H9 (cell line): ENCODE measurements around the gene BTD. TPM values are rescaled to one million over a fixed set of nuclear protein-coding genes. Genes with fewer than 3 reads are reported as not detected.
"Not testable (repeated sequence)": the region's sequence is repeated elsewhere in the genome, so short reads cannot be mapped to it uniquely, and the experiment has no call there.

Experiments used
- DNase-seq: peaks from one replicate; pipeline ENCODE4 v3.0.0-alpha.2; 2017
- H2AFZ ChIP-seq: one replicate; pipeline ENCODE4 v1.6.1; 2013; ENCODE audit warnings: mild to moderate bottlenecking, low read length, control low read depth, moderate library complexity
- H2AK5ac ChIP-seq: 2 replicates; pipeline ENCODE4 v1.6.1; 2013; ENCODE audit warnings: low read length, control low read depth, mixed read lengths; ENCODE audit not compliant: insufficient read length
- H2BK120ac ChIP-seq: one replicate; pipeline ENCODE4 v1.6.1; 2013; ENCODE audit warnings: low read depth, mild to moderate bottlenecking, low read length, control low read depth, inconsistent platforms; ENCODE audit not compliant: poor library complexity, severe bottlenecking
- H2BK12ac ChIP-seq: 2 replicates; pipeline ENCODE4 v1.6.1; 2013; ENCODE audit warnings: low read length, control low read depth, mixed read lengths, low read depth; ENCODE audit not compliant: insufficient read length
- H2BK15ac ChIP-seq: 2 replicates; pipeline ENCODE4 v1.6.1; 2013; ENCODE audit warnings: low read depth, low read length, control low read depth
- H2BK20ac ChIP-seq: one replicate; pipeline ENCODE4 v1.6.1; 2013; ENCODE audit warnings: low read depth, mild to moderate bottlenecking, low read length, control low read depth, inconsistent platforms; ENCODE audit not compliant: poor library complexity, severe bottlenecking
- H2BK5ac ChIP-seq: 2 replicates; pipeline ENCODE4 v1.6.1; 2013; ENCODE audit warnings: low read length, control low read depth, mixed read lengths; ENCODE audit not compliant: insufficient read length
- H3K14ac ChIP-seq: 2 replicates; pipeline ENCODE4 v1.6.1; 2013; ENCODE audit warnings: low read length, control low read depth; ENCODE audit not compliant: insufficient read depth
- H3K18ac ChIP-seq: 2 replicates; pipeline ENCODE4 v1.6.1; 2013; ENCODE audit warnings: low read depth, mild to moderate bottlenecking, mixed read lengths, low read length, control low read depth; ENCODE audit not compliant: insufficient read length
- H3K23ac ChIP-seq: 2 replicates; pipeline ENCODE4 v1.6.1; 2013; ENCODE audit warnings: low read length, control low read depth, mixed read lengths, low read depth; ENCODE audit not compliant: insufficient read length
- H3K23me2 ChIP-seq: 2 replicates; pipeline ENCODE4 v1.6.1; 2013; ENCODE audit warnings: low read depth, mild to moderate bottlenecking, mixed read lengths, low read length, control low read depth; ENCODE audit not compliant: insufficient read length, poor library complexity, severe bottlenecking
- H3K27ac ChIP-seq: 2 replicates; pipeline ENCODE4 v1.5.1; 2013; ENCODE audit warnings: low read length, control low read depth, mixed read lengths, low read depth; ENCODE audit not compliant: insufficient read length
- H3K27me3 ChIP-seq: 2 replicates; pipeline ENCODE4 v1.6.1; 2013; ENCODE audit warnings: low read length, control low read depth, inconsistent platforms; ENCODE audit not compliant: insufficient read depth
- H3K4ac ChIP-seq: 2 replicates; pipeline ENCODE4 v1.6.1; 2013; ENCODE audit warnings: low read depth, mild to moderate bottlenecking, control low read depth, inconsistent platforms, low read length, moderate library complexity
- H3K4me1 ChIP-seq: 2 replicates; pipeline ENCODE4 v1.6.1; 2013; ENCODE audit warnings: low read length, control low read depth, inconsistent platforms; ENCODE audit not compliant: insufficient read depth
- H3K4me2 ChIP-seq: 2 replicates; pipeline ENCODE4 v1.6.1; 2013; ENCODE audit warnings: low read length, control low read depth, mixed read lengths; ENCODE audit not compliant: insufficient read length, insufficient read depth
- H3K56ac ChIP-seq: 2 replicates; pipeline ENCODE4 v1.6.1; 2013; ENCODE audit warnings: low read depth, mild to moderate bottlenecking, mixed read lengths, low read length, control low read depth; ENCODE audit not compliant: insufficient read length
- H3K79me1 ChIP-seq: 2 replicates; pipeline ENCODE4 v1.6.1; 2013; ENCODE audit warnings: low read depth, mild to moderate bottlenecking, moderate library complexity, low read length, control low read depth, inconsistent platforms; ENCODE audit not compliant: insufficient read depth, poor library complexity, severe bottlenecking
- H3K79me2 ChIP-seq: 2 replicates; pipeline ENCODE4 v1.6.1; 2013; ENCODE audit warnings: low read length, control low read depth, inconsistent platforms; ENCODE audit not compliant: insufficient read depth
- H3K9ac ChIP-seq: 2 replicates; pipeline ENCODE4 v1.6.1; 2013; ENCODE audit warnings: low read length, control low read depth, mixed read lengths; ENCODE audit not compliant: insufficient read length; ENCODE audit errors: extremely low read depth
- H3K9me3 ChIP-seq: one replicate; pipeline ENCODE4 v1.6.1; 2013; ENCODE audit warnings: low read depth, low read length, inconsistent platforms; ENCODE audit not compliant: control insufficient read depth
- H3T11ph ChIP-seq: one replicate; pipeline ENCODE4 v1.6.1; 2013; ENCODE audit warnings: mild to moderate bottlenecking, low read length, control low read depth, inconsistent platforms
- H4K20me1 ChIP-seq: one replicate; pipeline ENCODE4 v1.6.1; 2013; ENCODE audit not compliant: control insufficient read depth, insufficient read length, insufficient read depth
- H4K5ac ChIP-seq: 2 replicates; pipeline ENCODE4 v1.6.1; 2013; ENCODE audit warnings: low read depth, mild to moderate bottlenecking, mixed read lengths, low read length, control low read depth; ENCODE audit not compliant: insufficient read length
- H4K8ac ChIP-seq: replicated peaks from 2 replicates; pipeline ENCODE4 v1.6.1; 2013; ENCODE audit warnings: low read length, control low read depth, mixed read lengths, low read depth; ENCODE audit not compliant: insufficient read length
- H4K91ac ChIP-seq: 2 replicates; pipeline ENCODE4 v1.6.1; 2013; ENCODE audit warnings: low read depth, mild to moderate bottlenecking, moderate library complexity, mixed read lengths, low read length, control low read depth; ENCODE audit not compliant: insufficient read length
- H3K27ac Mint-ChIP-seq, 3 experiments: 2 replicates in 2 of 3; 3 replicates in 1 of 3; pipeline ENCODE4 v1.8.0; 2020 to 2021; ENCODE audit warnings: mixed read lengths in 3 of 3, mild to moderate bottlenecking in 1 of 3, moderate library complexity in 1 of 3
- H3K27me3 Mint-ChIP-seq: 2 replicates; pipeline ENCODE4 v1.8.0; 2021; ENCODE audit warnings: low read depth, mild to moderate bottlenecking, moderate library complexity, mixed read lengths
- H3K36me3 Mint-ChIP-seq, 3 experiments: 2 replicates in 2 of 3; 3 replicates in 1 of 3; pipeline ENCODE4 v1.8.0; 2020 to 2021; ENCODE audit warnings: low read depth in 3 of 3, mixed read lengths in 3 of 3; ENCODE audit not compliant: insufficient read depth in 1 of 3
- H3K4me1 Mint-ChIP-seq, 2 experiments: 2 replicates each; pipeline ENCODE4 v1.8.0; 2020; ENCODE audit warnings: mixed read lengths in 2 of 2
- H3K4me3 Mint-ChIP-seq, 2 experiments: 2 replicates in 1 of 2; 3 replicates in 1 of 2; pipeline ENCODE4 v1.8.0; 2020 to 2021; ENCODE audit warnings: mild to moderate bottlenecking in 2 of 2, mixed read lengths in 2 of 2, moderate library complexity in 1 of 2
- H3K9me3 Mint-ChIP-seq, 2 experiments: 2 replicates in 1 of 2; 3 replicates in 1 of 2; pipeline ENCODE4 v1.8.0; 2020; ENCODE audit warnings: mild to moderate bottlenecking in 2 of 2, mixed read lengths in 2 of 2, moderate library complexity in 1 of 2
- WGBS: extraction: QIAGEN DNeasy Blood & Tissue Kit; methylation state at CpG from one replicate; pipeline ENCODE4 v1.1.7; 2013; ENCODE audit warnings: missing lambda C conversion rate, low lambda C conversion rate, mixed read lengths; ENCODE audit not compliant: insufficient read length; ENCODE audit errors: extremely low coverage; 5-methylcytosine and 5-hydroxymethylcytosine counted together
- total RNA-seq: library from RNA; stranded (reverse); gene quantifications from 2 replicates; pipeline ENCODE4 v1.2.1, GENCODE V29; 2021

Gene BTD
- total RNA-seq, 1 experiment from 2014 or later, result 21.5 TPM

- not testable (repeated sequence) for H3K9ac ChIP-seq, H2BK12ac ChIP-seq, H3K27me3 ChIP-seq, H3K79me2 ChIP-seq, H4K20me1 ChIP-seq, H3K14ac ChIP-seq, DNase-seq, H2BK20ac ChIP-seq, H3K27ac ChIP-seq, H3K23ac ChIP-seq, H3K9me3 ChIP-seq, H2BK15ac ChIP-seq, H3K56ac ChIP-seq, H2BK5ac ChIP-seq, H2AK5ac ChIP-seq, H3K4me3 Mint-ChIP-seq, H3K79me1 ChIP-seq, H4K5ac ChIP-seq, H4K91ac ChIP-seq, H3K4ac ChIP-seq, H2AFZ ChIP-seq, H3K18ac ChIP-seq, H3K4me2 ChIP-seq, H4K8ac ChIP-seq, H3K23me2 ChIP-seq, H3T11ph ChIP-seq, H2BK120ac ChIP-seq, H3K4me1 ChIP-seq, H3K27me3 Mint-ChIP-seq
- H3K4me1 Mint-ChIP-seq, result peaks cover 20 to 24% of the 10 kb centered on the region in 2 experiments
- peaks cover 22 to 23% of the 10 kb centered on the region in 2 experiments for H3K9me3 Mint-ChIP-seq
- WGBS, result no CpG with 5 or more reads among the region's 1 CpG
- 0 out of 7 replicates have a peak overlapping the region, but pooled peaks of 1 of the 3 experiments have one; percentile 16 for H3K27ac Mint-ChIP-seq
- H3K36me3 Mint-ChIP-seq, result peaks cover 33 to 36% (median 36%) of the 10 kb centered on the region in 3 experiments
Measured at GRCh38 chr3:15604584-15604983, 3.0 kb downstream of the BTD start.
